GM15510 (cell line): ENCODE measurements around the gene MYBPC2.
A peak's percentile ranks its signal among the peaks of the same experiment; 100 is the strongest.

Source experiments
- POLR2A ChIP-seq: IDR thresholded peaks from 3 replicates; pipeline ENCODE4 v1.6.1; 2011; ENCODE audit warnings: borderline replicate concordance; ENCODE audit not compliant: insufficient read length; ENCODE audit errors: extremely low read depth

Gene MYBPC2

GRCh38 chr19:50458396-50459066 is 25.8 kb downstream of the MYBPC2 start:
- TF ChIP-seq POLR2A = no peak

- no peak for TF ChIP-seq POLR2A
Measured at GRCh38 chr19:50459067-50459456, 26.4 kb downstream of the MYBPC2 start.

GRCh38 chr19:50459638-50460037 is 26.9 kb downstream of the MYBPC2 start:
- TF ChIP-seq POLR2A = no peak

- peak; percentile 42 for TF ChIP-seq POLR2A
Measured at GRCh38 chr19:50460161-50460765, 27.6 kb downstream of the MYBPC2 start.

- peak; percentile 21 for TF ChIP-seq POLR2A
Measured at GRCh38 chr19:50461066-50461875, 28.6 kb downstream of the MYBPC2 start.

GRCh38 chr19:50462970-50463369 is 30.3 kb downstream of the MYBPC2 start:
- TF ChIP-seq POLR2A = no peak

GRCh38 chr19:50464348-50464747 is 31.7 kb downstream of the MYBPC2 start:
- no peak for TF ChIP-seq POLR2A

- TF ChIP-seq POLR2A = no peak
Measured at GRCh38 chr19:50465000-50465399, 32.3 kb downstream of the MYBPC2 start.

- no peak for TF ChIP-seq POLR2A
Measured at GRCh38 chr19:50465986-50466705, 33.5 kb downstream of the MYBPC2 start.

- no peak for TF ChIP-seq POLR2A
Measured at GRCh38 chr19:50466706-50467039, 34.0 kb downstream of the MYBPC2 start.

GRCh38 chr19:50467566-50467965 is 34.9 kb downstream of the MYBPC2 start:
- TF ChIP-seq POLR2A = no peak

- no peak for TF ChIP-seq POLR2A
Measured at GRCh38 chr19:50468818-50469217, 36.1 kb downstream of the MYBPC2 start.

GRCh38 chr19:50475101-50475568 is 42.4 kb downstream of the MYBPC2 start:
- TF ChIP-seq POLR2A = no peak

GRCh38 chr19:50475736-50476223 is 43.1 kb downstream of the MYBPC2 start:
- no peak for TF ChIP-seq POLR2A

- TF ChIP-seq POLR2A = peak; percentile 98
Measured at GRCh38 chr19:50476224-50476906, 43.7 kb downstream of the MYBPC2 start, which contains the start of the genes EMC10 and GARIN5A. Gene EMC10 (plus strand): TSS chr19:50476507. CDS start chr19:50476545, 38 bp downstream. Gene GARIN5A (minus strand): TSS chr19:50476848. CDS start chr19:50476388, 460 bp downstream.

- no peak for TF ChIP-seq POLR2A
Measured at GRCh38 chr19:50476907-50477238, 44.2 kb downstream of the MYBPC2 start.
